ENCODE measurements around the gene TBCK. TPM values are rescaled to one million over a fixed set of nuclear protein-coding genes. Genes with fewer than 3 reads are reported as not detected.
"Not testable (repeated sequence)": the region's sequence is repeated elsewhere in the genome, so short reads cannot be mapped to it uniquely, and the experiment has no call there.

TBCK gene
- total RNA-seq, 1 experiment from 2014 or later: 7.6 TPM

GRCh38 chr4:106325800-106326199, 9.8 kb upstream of the TBCK start:
- H3K27ac ChIP-seq (ENCODE audit: low read length): no peak overlapping the region
- peaks cover 34% of the 10 kb centered on the region for H3K36me3 ChIP-seq (ENCODE audit: low read depth, low read length)
- no peak overlapping the region for H3K4me2 ChIP-seq (ENCODE audit: low read length)
- peaks cover 3% of the 10 kb centered on the region for H3F3A ChIP-seq (ENCODE audit: low read length, unreplicated experiment)
- no peak overlapping the region for H2AFZ ChIP-seq (ENCODE audit: low read length)
- H3K79me2 ChIP-seq (ENCODE audit: low read length): 0 out of 2 replicates have a peak, but pooled peaks cover 16% of the 10 kb centered on the region
- no peaks in the 10 kb centered on the region for H3K9me2 ChIP-seq (replicated peaks; ENCODE audit: low read length)
- no peaks in the 10 kb centered on the region for H4K20me1 ChIP-seq (ENCODE audit: low read length)
- TF ChIP-seq EZH2phosphoT487 (IDR thresholded peaks at IDR 0.05; ENCODE audit: borderline replicate concordance, low read length) (no peak), EZH2 (IDR thresholded peaks at IDR 0.05; ENCODE audit: low read length, unreplicated experiment) (no peak), CTCF (conservative IDR thresholded peaks at IDR 0.05; ENCODE audit: low read depth, low read length) (no peak)
- H3K4me1 ChIP-seq (ENCODE audit: insufficient read depth, low read length): no peaks in the 10 kb centered on the region
- H3K27me3 ChIP-seq (ENCODE audit: low read length): no peaks in the 10 kb centered on the region
- ChIA-PET POLR2A (ENCODE audit: unreplicated experiment) (no interaction called here), CTCF (no interaction called here)
- H3K9me3 ChIP-seq (ENCODE audit: low read length): no peaks in the 10 kb centered on the region
- no peak for ATAC-seq
- no peak overlapping the region for H3K4me3 ChIP-seq (ENCODE audit: low read length)
- intact Hi-C loops (cut with micrococcal nuclease): no loop called here
- no TSS peak for BruUV-seq (replicated peaks)
- no peak overlapping the region for H3K9ac ChIP-seq (ENCODE audit: low read length)
- no peak for DNase-seq

DNA sequence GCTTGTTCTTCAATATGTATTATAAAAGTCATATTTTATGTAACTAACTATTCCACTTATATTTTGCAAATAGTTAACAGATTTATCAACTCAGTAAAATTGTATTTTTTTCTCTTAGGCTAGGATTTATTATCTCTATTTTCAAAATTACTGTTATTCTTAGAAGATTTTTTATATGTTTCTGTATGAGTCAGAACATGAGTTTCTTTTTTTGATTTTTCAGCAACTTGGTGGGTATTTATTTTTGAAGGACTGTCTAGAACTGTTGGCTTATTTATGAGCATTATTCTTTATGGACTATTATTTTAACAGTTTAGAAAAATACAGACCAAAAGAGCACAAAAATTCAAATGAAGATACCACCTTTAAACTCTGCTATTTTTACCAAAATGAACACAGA, 7.1 kb upstream of the TBCK start:
- Histone ChIP-seq H3K4me3 (ENCODE audit: low read length) (no peak overlapping the region), H3K9me3 (ENCODE audit: low read length) (no peaks in the 10 kb centered on the region), H3K9ac (ENCODE audit: low read length) (no peak overlapping the region), H3K36me3 (ENCODE audit: low read depth, low read length) (peaks cover 20% of the 10 kb centered on the region), H3K9me2 (replicated peaks; ENCODE audit: low read length) (no peaks in the 10 kb centered on the region), H3F3A (ENCODE audit: low read length, unreplicated experiment) (peaks cover under 1% of the 10 kb centered on the region), H3K4me1 (ENCODE audit: insufficient read depth, low read length) (peaks cover 9% of the 10 kb centered on the region; the same call in 1 of the 2 replicates), H3K27me3 (ENCODE audit: low read length) (no peaks in the 10 kb centered on the region), H2AFZ (ENCODE audit: low read length) (no peak overlapping the region), H3K79me2 (ENCODE audit: low read length) (peaks cover 42% of the 10 kb centered on the region), H4K20me1 (ENCODE audit: low read length) (no peaks in the 10 kb centered on the region), H3K4me2 (ENCODE audit: low read length) (no peak overlapping the region), H3K27ac (ENCODE audit: low read length) (no peak overlapping the region)
- ChIA-PET POLR2A (ENCODE audit: unreplicated experiment) (no interaction called here), CTCF (no interaction called here)
- no peak for TF ChIP-seq EZH2 (IDR thresholded peaks at IDR 0.05; ENCODE audit: low read length, unreplicated experiment)
- TF ChIP-seq EZH2phosphoT487 (IDR thresholded peaks at IDR 0.05; ENCODE audit: borderline replicate concordance, low read length): no peak
- no peak for TF ChIP-seq CTCF (conservative IDR thresholded peaks at IDR 0.05; ENCODE audit: low read depth, low read length)
- no peak for ATAC-seq
- DNase-seq: no peak
- BruUV-seq (replicated peaks): no TSS peak
- intact Hi-C loops (cut with micrococcal nuclease): no loop called here

- H3K79me2 ChIP-seq (ENCODE audit: low read length): peaks cover 55% of the 10 kb centered on the region
- H4K20me1 ChIP-seq (ENCODE audit: low read length); H3K9me2 ChIP-seq (replicated peaks; ENCODE audit: low read length); H3K9me3 ChIP-seq (ENCODE audit: low read length); H3K4me2 ChIP-seq (ENCODE audit: low read length); BruUV-seq (replicated peaks); H3K27ac ChIP-seq (ENCODE audit: low read length); H3K4me3 ChIP-seq (ENCODE audit: low read length); ATAC-seq; CTCF ChIA-PET; H3F3A ChIP-seq (ENCODE audit: low read length, unreplicated experiment); intact Hi-C loops (cut with micrococcal nuclease); H3K27me3 ChIP-seq (ENCODE audit: low read length); H3K36me3 ChIP-seq (ENCODE audit: low read depth, low read length); H2AFZ ChIP-seq (ENCODE audit: low read length); H3K9ac ChIP-seq (ENCODE audit: low read length); POLR2A ChIA-PET (ENCODE audit: unreplicated experiment); DNase-seq: not testable (repeated sequence)
- peaks cover 19% of the 10 kb centered on the region for H3K4me1 ChIP-seq (ENCODE audit: insufficient read depth, low read length)
Measured at GRCh38 chr4:106321814-106322213, 5.8 kb upstream of the TBCK start.

DNA sequence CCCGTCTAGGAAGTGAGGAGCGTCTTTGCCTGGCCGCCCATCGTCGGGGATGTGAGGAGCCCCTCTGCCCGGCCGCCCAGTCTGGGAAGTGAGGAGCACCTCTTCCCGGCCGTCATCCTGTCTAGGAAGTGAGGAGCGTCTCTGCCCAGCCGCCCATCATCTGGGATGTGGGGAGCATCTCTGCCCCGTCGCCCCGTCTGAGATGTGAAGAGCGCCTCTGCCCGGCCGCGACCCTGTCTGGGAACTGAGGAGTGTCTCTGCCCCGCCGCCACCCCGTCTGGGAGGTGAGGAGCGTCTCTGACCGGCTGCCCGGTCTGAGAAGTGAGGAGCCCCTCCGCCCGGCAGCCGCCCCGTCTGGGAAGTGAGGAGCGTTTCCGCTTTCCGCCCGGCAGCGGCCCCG, 5.2 kb upstream of the TBCK start:
- POLR2A ChIA-PET (ENCODE audit: unreplicated experiment); H2AFZ ChIP-seq (ENCODE audit: low read length); ATAC-seq; H4K20me1 ChIP-seq (ENCODE audit: low read length); H3K9ac ChIP-seq (ENCODE audit: low read length); H3K36me3 ChIP-seq (ENCODE audit: low read depth, low read length); H3K27me3 ChIP-seq (ENCODE audit: low read length); H3K9me2 ChIP-seq (replicated peaks; ENCODE audit: low read length); H3K9me3 ChIP-seq (ENCODE audit: low read length); H3F3A ChIP-seq (ENCODE audit: low read length, unreplicated experiment); H3K27ac ChIP-seq (ENCODE audit: low read length); H3K4me3 ChIP-seq (ENCODE audit: low read length); DNase-seq; H3K4me2 ChIP-seq (ENCODE audit: low read length); BruUV-seq (replicated peaks); CTCF ChIA-PET; intact Hi-C loops (cut with micrococcal nuclease): not testable (repeated sequence)
- Histone ChIP-seq H3K4me1 (ENCODE audit: insufficient read depth, low read length) (peaks cover 19% of the 10 kb centered on the region), H3K79me2 (ENCODE audit: low read length) (peaks cover 60% of the 10 kb centered on the region)

Data from PC-3 (cell line).